ENCODE measurements around the gene TMEM191B. TPM values are rescaled to one million over a fixed set of nuclear protein-coding genes. Genes with fewer than 3 reads are reported as not detected.
"Not testable (repeated sequence)": the region's sequence is repeated elsewhere in the genome, so short reads cannot be mapped to it uniquely, and the experiment has no call there.

TMEM191B gene
- total RNA-seq, 6 experiments from 2014 or later: 0.69 to 0.90 (median 0.81) TPM; not detected in 3

- DNase-seq; H3K4me1 Mint-ChIP-seq (ENCODE audit: low read depth); H3K4me3 Mint-ChIP-seq; H3K27ac Mint-ChIP-seq; H3K36me3 Mint-ChIP-seq (ENCODE audit: low read depth); H3K27me3 Mint-ChIP-seq (ENCODE audit: insufficient read depth); H3K9me3 Mint-ChIP-seq: not testable (repeated sequence)
Measured at GRCh38 chr22:18575686-18576085, 48.1 kb downstream of the TMEM191B start.

DNA sequence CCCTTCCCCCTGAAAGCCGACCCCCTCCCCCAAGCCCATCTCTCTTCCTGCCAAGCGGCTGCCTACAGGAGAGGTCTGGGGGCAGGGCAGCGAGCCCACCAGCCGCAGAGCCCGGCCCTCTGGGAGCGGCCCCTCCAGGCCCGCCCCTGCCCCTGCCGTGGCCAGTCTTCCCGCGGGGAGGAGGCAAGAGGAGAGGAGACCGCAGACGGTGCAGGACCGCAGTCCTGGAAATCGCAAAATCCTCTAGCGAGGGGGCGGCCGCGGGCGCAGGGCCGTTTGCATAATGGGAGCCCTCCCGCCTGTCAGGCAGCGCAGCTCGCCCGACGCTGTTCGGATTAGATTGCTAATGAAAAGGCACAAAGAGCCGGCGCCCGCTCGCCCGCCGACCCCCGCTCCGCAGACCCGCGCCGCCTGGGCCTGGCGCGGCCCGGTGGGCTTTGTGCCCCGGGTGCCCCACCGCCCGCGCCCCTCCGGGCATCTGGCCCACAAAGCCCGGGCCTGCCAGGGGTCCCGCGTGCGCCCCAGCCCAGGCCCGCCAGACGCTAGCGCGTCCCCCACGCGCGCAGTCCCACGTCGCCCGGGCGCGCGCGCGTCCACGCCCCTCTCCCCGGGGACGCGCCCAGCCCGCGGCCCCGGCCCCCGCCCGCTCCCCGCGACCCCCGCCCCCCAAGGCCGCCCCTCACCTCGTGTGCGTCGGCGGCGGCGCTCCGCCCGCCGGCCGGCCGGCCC is 49.7 kb downstream of the TMEM191B start:
- H3K4me1 Mint-ChIP-seq (ENCODE audit: low read depth); H3K36me3 Mint-ChIP-seq (ENCODE audit: low read depth); H3K9me3 Mint-ChIP-seq; H3K27me3 Mint-ChIP-seq (ENCODE audit: insufficient read depth); DNase-seq; H3K27ac Mint-ChIP-seq; H3K4me3 Mint-ChIP-seq: not testable (repeated sequence)

- H3K4me3 Mint-ChIP-seq; H3K4me1 Mint-ChIP-seq (ENCODE audit: low read depth); DNase-seq; H3K36me3 Mint-ChIP-seq (ENCODE audit: low read depth); H3K27me3 Mint-ChIP-seq (ENCODE audit: insufficient read depth); H3K27ac Mint-ChIP-seq; H3K9me3 Mint-ChIP-seq: not testable (repeated sequence)
Measured at GRCh38 chr22:18577847-18578246, 50.2 kb downstream of the TMEM191B start.

Other genes starting within 250 kb of the TMEM191B start
- not detected for gene GGTLC3, start 9.6 kb upstream of the TMEM191B start, total RNA-seq (2021; fragmentation: NEBNext Ultra II Directional; extraction: Animal tissue kit (Norgen Biotek cat#: 25700))
- under 1 TPM; 0.59 to 0.82 (median 0.63) TPM for gene RIMBP3, start 84.1 kb downstream of the TMEM191B start, total RNA-seq (2021; fragmentation: NEBNext Ultra II Directional; extraction: Animal tissue kit (Norgen Biotek cat#: 25700))